ENCODE data around the gene MAP7.

The MAP7 gene

GRCh38 chr6:136506124-136506799 lies 44.0 kb downstream of the MAP7 start:
- ChIA-PET POLR2A (no interaction called here), CTCF (interaction anchor here (1.8 kb wide), 1 partner anchor 14 kb away, joined by 6 read pairs; no protein-coding TSS in a partner anchor)
- TF ChIP-seq CTCF (IDR thresholded peaks at IDR 0.05; ENCODE audit: control extremely low read depth, extremely low read depth, low read depth, missing control alignments), result no peak
- DNase-seq (ENCODE audit: extremely low spot score), result no peak

GRCh38 chr6:136503303-136504029 lies 46.8 kb downstream of the MAP7 start:
- no peak for DNase-seq (ENCODE audit: extremely low spot score)
- CTCF ChIA-PET, result interaction anchor here (1.2 kb wide), 2 partner anchors 13 to 41 kb away, joined by 3 read pairs; no protein-coding TSS in a partner anchor
- no peak for TF ChIP-seq CTCF (IDR thresholded peaks at IDR 0.05; ENCODE audit: control extremely low read depth, extremely low read depth, low read depth, missing control alignments)
- POLR2A ChIA-PET, result no interaction called here

DNA sequence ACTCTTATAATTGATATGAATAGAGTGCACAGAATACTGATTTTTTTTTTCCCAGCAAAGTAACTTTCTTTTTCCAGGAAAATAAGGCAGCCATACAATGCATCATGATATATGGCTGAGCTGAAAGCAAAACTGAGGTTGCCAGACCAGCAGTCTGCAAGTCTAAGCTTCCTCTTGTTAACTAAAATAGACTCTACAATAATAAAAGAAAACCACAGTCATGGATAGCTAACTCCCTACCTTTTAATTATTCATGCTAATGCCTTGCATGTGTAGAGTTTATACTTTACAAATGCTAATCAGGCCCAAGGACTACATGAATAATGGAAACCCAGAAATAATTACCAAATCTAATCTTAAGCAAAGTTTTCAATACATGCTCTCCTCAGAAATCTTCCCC lies 47.4 kb downstream of the MAP7 start:
- TF ChIP-seq CTCF (IDR thresholded peaks at IDR 0.05; ENCODE audit: control extremely low read depth, extremely low read depth, low read depth, missing control alignments), result no peak

DNA sequence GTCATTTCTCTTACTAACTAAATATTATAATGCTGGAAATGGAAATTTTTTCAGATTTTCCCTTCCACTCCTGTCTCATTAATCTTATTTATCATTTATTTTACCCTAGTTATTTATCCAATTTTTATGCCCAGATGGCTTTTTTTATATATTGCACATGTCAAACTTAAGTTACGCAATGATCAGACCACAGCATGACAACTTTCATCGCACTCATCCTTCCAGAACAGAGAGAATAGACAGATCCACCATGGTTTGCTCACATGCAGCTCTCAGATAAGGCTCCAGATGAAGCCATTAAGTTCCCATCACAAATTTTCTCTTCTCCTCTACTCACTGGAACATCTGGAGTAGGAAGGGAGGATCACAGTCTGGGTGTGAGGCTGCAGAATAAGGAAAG lies 48.7 kb downstream of the MAP7 start:
- no peak for TF ChIP-seq CTCF (IDR thresholded peaks at IDR 0.05; ENCODE audit: control extremely low read depth, extremely low read depth, low read depth, missing control alignments)
- CTCF ChIA-PET, result no interaction called here
- POLR2A ChIA-PET, result no interaction called here
- no peak for DNase-seq (ENCODE audit: extremely low spot score)

More for the DNA sequence above, 47.4 kb downstream of the MAP7 start:
- POLR2A ChIA-PET, result no interaction called here
- CTCF ChIA-PET, result interaction anchor here (1.2 kb wide), 2 partner anchors 12 to 41 kb away, joined by 3 read pairs; no protein-coding TSS in a partner anchor
- no peak for DNase-seq (ENCODE audit: extremely low spot score)

- no peak for DNase-seq (ENCODE audit: extremely low spot score)
- no peak for TF ChIP-seq CTCF (IDR thresholded peaks at IDR 0.05; ENCODE audit: control extremely low read depth, extremely low read depth, low read depth, missing control alignments)
- ChIA-PET POLR2A (no interaction called here), CTCF (no interaction called here)
Observed at GRCh38 chr6:136501096-136501495, 49.1 kb downstream of the MAP7 start.

- POLR2A ChIA-PET, result no interaction called here
- CTCF ChIA-PET, result no interaction called here
- no peak for TF ChIP-seq CTCF (IDR thresholded peaks at IDR 0.05; ENCODE audit: control extremely low read depth, extremely low read depth, low read depth, missing control alignments)
- DNase-seq (ENCODE audit: extremely low spot score), result no peak
Observed at GRCh38 chr6:136500414-136500813, 49.8 kb downstream of the MAP7 start.
